ENCODE measurements around the gene CLCNKA.
"Not testable (repeated sequence)": the region's sequence is repeated elsewhere in the genome, so short reads cannot be mapped to it uniquely, and the experiment has no call there.

Gene CLCNKA

DNA sequence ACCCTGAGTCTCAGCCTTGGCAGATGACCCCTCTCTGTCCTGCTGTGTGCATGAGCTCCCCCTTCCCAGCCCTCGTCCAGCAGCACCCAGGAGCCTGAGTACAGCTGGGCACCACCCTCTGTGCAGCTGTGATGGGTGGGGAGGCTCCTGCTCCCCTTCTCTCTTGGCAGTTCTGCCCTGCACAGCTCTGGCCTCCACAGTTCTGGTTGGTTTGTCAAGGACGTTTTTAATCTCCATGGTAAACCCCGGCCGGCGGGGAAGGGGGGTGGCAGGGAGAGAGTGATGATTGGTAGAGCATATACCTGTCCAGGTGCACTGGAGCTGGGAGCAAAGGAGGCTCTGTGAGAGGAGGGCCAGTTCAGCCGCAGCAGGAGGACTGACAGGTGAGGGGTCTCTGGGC, at the start of gene CLCNKA:
CLCNKA (plus strand) TSS at position 356 of the 400 bp plus-strand sequence. CDS start 584 bp downstream, outside the sequence.
- DNase-seq, result no peak

DNA sequence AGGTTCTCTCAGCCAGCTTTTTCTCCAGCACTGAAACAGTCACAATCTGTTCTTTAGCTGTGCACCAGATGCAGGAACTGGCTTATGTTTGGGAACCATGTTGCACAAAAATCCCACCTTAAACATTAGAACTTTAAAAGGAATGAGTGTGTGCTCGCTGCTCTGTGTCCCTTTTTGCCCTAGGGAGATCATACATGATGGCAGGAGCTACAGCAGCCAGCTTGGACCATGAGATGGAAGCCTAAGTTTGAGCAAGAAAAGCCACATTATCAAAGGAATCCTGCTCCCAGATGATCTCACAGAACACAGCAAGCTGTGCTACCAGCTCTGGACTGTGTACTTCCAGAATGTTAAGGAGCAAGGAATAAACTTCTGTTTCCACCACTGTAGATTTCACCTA, 49.4 kb upstream of the CLCNKA start:
- no peak for DNase-seq

DNA sequence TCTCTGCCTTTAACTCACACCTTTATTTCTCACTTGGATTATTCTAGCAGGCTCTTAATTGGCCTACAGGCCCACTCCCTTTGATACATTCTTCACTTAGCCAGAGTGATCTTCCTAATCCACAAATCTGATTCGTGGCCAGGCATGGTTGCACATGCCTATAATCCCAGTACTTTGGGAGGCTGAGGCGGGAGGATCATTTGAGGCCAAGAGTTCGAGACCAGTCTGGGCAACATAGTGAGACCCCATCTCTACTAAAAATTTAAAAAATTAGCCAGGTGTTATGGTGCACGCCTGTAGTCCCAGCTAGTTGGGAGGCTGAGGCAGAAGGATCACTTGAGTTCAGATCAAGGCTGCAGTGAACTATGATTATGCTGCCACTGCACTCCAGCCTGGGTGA, 48.1 kb upstream of the CLCNKA start:
- DNase-seq, result no peak

DNA sequence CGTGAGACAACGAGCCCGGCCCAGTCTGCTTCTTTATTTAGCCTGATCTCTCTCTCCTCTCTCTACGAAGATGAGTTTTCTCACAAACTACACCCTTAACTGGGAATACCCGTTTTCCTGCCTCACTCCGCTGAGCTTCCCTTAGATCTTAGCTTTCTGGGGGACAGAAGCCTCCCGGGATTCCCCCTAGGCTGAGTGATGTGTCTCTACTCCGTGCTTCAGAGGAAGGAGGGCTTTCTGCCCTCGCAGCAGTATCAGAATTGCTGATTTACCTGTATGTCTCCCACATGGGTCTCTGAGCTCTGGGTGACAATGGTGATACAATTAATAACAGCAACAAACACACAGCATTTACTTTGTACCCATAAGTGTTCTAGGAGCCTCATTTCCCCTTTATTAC, 47.0 kb upstream of the CLCNKA start:
- peak in 1 of 2 experiments; percentile 28 for DNase-seq

DNA sequence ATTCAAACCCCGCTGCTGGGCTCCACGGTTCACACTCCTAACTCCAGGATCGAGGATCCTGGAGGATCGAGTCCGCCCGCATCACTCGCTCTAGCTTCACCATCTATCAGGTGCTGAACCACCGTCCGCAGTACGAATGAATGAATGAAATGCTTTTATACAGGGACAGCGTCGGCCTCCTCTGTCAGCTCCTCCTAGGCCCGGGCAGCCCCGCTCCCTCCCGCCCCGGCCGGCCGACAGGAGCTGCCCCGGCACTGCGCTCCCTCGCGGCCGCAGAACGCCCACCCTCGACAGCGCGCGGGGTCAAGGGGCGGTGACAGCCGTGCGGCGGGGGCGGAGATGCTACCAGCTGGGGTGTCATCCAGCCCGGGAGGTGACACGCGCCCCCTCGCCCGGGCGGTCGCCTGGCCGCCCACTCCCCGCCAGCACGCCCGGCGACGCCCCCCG, 46.5 kb upstream of the CLCNKA start:
- peak; percentile 74 to 89 for DNase-seq

DNA sequence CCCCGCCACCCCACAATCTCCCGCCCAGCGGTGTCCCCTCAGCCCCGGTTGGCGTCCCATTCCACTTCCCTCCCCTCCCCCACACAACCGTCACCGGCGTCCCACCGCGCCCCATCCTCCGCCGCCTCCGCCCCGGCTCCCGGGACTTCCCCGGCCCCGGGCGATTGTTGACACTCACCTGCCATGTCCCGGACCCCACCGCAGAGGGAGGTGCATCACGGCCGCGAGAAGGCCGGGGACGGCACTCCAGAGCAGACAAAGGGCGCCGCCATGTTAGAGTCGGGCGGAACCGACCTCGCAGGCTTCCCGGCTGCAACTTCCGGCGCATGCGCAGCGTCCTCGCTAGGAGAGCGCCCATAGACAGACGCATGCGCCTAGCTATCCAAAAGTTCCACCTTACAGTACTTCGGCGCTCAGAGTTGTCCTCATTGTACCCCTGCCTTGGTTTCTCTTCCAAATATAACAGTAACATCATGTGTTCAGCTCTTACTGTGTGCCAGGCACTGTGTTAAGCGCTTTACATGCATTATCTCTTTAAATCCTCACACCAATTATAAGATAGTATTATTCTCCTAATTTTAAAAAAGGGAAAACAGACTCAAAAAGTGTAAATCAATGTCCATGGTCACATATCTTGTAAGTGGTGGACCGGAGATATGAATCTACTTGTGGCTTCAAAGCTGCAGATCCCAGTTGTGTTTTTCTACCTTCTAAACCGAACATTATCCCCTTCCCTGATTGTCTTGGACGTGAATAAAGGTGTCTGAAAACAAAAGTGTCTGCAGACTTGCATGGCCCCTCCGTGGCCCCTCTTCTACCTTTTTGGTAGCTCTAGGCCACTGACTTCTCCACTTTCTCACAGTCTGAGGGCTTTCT, 45.8 kb upstream of the CLCNKA start, which contains the start of gene ZBTB17:
ZBTB17 (minus strand) TSS at position 297 of the 876 bp plus-strand sequence. CDS start 27,606 bp downstream, outside the sequence.
- peak; percentile 96 to 97 for DNase-seq

DNA sequence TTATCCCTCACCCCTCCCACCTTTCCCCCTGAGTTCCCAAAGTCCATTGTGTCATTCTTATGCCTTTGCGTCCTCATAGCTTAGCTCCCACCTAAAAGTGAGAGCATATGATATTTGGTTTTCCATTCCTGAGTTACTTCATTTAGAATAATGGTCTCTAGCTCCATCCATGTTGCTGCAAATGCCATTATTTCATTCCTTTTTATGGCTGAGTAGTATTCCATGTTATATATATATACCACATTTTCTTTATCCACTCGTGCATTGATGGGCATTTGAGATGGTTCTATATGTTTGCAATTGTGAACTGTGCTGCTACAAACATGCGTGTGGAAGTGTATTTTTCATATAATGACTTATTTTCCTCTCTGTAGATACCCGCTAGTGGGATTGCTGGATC, 43.9 kb upstream of the CLCNKA start:
- not testable (repeated sequence) for DNase-seq

DNA sequence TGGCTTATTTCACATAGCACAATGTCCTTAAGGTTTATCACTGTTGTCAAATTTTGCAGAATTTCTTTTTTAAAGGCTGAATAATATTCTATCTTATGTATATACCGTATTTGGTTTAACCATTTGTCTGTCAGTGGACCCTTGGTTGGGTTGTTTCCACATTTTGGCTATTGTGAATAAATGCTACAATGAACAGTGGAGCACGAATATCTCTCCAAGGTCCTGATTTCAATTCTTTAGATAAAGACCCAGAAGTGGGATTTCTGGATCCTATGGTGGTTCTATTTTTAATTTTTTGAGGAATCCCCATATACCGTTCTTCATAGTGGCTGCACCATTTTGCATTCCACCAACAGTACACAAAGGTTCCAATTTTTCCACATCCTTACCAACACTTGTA, 40.2 kb upstream of the CLCNKA start:
- DNase-seq, result no peak

DNA sequence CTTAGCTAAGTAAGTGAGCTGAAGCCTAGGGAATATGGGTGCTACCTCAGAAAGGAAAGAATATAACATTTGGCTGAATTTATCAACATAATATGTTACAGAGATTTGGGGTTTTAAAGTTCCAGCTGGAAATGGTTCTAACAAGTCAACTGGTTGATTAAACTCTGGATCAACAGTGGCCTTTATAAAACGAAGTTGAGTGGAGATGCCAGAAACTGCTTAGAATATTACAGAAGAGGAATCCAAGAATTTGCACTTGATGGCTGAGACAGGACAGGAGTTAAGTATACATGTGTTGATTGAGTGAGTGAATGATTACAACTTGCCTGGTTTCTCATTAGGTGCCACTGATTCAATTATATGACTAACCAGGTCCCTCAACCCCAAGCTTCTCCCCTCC, 38.6 kb upstream of the CLCNKA start:
- DNase-seq, result no peak

DNA sequence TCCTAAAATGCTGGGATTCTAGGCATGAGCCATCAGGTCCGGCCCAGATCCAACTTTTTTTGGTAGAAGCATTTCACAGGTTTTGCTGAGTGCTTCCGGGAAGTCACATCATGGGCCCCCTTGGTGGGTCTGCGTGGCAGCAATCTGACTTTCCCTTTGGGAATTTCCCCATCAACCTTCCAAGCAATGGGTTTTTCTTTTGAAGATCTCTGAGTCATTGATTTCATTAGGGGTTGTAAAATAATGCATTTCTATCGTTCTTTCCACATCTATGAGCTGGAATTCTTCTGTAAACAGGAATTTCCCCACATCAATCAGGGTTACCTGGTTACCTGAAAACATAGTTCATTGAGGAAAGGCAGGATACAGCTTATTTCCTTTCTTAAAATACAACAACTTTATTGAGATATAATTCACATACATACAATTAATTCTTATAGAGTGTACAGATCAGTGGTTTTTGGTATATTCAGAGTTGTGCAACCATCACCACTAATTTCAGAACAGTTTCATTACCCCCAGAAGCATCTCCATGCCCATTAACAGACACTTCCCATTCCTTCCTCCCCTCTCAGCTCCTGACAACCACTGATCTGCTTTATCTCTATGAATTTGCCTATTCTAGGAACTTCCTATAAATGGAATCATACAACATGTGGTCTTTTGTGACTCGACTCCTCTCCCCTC, 36.1 kb upstream of the CLCNKA start:
- no peak for DNase-seq

DNA sequence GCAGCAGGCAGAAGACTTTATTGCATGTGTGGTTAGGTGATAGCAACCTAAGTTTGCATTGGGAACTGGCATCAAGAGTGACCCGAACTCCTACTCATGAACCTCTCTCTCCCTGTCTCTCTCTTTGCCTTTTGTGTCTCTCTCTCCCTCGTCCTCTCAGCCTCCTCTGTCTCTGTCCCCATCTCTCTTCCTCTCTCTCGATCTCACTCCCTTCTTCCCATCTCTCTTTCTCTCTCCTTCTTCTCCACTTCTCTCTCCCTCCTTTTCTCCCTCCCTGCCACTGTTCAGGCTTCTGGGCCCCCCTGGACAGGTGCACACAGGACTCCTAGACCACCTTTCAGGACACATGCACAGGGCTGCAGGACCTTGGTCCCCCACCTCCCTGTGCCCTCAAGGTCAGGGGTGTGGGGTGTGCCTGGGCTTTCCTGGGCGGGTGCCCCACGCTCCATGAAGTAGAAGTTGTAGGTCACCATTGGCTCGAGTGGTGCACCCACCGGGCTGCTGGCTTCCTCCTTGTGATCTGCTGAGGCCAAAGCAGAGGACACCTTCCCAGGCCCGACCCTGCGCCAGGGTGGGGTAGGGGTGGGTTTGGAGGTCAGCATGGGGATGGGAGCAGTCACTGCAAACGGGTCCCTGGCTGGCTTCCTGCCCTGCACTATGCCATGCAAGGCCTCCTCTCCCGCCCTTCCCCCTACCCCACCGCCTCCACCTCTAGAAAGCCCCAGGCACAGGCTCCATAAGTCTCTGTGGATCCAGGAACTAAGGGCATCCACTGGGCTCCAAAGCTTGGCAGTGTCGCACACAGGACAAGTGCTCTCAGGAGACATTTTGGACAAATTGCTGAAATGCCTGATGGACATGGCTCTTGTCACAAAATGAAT, 32.7 kb upstream of the CLCNKA start:
- no peak for DNase-seq

DNA sequence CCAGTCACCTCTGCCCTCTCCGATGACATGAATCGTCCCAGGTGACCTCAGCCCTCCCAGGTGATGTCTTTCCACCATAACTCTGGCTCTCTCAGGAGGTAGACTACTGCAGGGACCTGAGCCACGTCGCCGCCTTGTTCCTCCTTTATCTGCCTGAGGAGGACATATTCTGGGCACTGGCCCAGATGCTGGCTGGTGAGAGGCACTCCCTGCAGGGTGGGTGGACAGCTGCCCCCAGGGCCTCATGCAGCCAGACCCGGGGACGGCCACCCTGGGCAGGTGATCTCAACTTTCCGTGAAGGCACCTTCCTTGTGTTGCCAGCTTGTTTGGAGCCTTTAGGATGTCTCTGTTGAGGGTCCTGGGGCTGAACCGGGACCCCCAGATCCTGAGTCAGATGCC, 32.1 kb upstream of the CLCNKA start:
- no peak for DNase-seq

DNA sequence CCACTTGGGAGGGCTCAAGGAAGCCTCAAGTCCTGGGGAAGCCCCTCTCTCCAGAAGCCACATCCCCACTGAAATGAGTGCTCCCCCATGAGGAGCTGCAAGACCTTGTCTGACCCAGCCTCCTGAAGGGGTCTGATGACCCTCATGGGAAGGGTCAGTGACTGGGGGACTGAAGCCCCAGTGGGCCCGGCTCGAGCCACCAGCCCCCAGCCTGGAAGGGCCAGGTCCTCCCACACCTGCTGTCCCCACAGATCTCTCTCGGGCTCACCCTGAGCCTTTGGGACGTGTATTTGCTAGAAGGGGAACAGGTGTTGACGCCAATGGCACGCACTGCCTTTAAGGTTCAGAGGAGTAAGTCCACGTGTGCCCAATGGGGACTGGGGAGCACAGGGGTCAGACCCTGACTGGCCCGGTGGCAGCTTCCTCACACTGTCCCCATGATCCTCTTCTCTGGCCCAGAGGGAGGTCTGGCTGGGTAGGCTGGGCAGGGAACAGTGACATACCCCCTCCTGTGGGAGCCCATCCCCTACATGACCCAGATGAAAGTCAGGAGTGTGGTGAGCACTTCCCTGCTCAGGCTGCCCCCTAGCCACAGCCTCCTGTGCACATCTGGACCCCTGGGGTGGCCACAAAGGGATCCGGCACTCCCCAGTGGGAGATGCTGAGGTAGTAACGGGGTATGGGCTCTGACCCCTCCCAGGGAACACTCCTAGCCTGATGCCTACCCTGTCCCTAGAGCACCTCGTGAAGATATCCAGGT, 30.2 kb upstream of the CLCNKA start:
- DNase-seq, result no peak

DNA sequence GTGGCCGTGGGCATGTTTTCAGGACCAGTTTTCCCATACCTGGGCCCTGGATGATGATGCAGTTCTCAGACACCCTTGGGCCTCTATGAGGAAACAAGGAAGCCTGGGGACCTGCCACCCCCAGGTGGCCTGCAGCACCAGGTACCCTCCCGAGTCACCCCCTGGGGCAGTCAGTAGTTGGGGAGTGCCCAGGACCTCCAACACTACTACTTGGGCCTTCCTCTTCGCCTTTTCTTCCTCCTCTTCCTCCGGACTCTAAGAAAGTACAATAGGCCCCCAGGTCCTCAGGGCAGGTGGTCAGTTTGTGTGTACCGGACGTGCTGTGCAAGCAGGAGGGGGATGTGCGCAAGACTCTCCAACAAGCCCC, 29.7 kb upstream of the CLCNKA start:
- DNase-seq, result no peak

DNA sequence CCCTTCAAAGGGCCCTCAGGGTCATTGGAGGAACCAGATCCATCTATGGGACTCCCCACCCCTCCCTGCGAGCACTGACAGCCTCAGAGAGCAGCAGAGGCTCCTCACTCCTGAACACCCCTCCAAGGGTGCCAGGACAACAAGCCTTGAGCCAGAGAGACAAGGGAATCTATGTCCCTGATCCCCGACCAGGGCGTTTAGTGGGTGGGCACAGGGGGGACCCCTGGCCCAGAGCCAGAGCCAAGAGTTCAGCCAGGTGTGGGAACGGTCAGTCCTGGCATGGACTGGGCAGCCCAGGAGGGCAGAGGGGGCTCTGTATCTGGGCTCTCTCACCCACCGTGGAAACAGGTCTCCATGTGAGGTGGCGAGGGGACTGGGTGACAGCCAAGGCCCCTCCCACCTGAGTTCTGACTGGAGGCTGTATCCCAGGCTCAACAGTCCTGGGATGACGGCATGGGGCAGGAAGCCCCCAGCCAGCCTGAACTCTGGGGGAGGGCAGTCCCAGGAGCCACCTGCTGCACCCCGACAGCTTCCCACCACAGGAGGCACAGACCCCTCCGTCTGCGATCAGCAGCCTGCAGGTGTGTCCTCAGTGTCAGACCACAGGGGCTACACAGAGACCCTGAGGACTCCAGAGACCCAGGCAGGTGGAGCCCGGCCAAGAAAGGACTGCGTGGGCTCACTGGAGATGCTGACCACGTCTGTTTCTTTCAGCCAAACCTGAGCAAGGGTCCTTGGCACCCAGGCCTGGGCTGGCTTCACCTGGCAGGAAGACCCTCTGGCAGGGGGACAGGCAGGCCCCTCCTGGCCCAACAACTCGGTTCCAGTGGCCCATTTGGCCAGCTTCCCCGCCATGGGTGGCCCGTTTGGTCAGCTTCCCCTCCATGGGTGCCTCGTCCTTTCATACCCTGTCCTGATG, 29.0 kb upstream of the CLCNKA start:
- no peak for DNase-seq

DNA sequence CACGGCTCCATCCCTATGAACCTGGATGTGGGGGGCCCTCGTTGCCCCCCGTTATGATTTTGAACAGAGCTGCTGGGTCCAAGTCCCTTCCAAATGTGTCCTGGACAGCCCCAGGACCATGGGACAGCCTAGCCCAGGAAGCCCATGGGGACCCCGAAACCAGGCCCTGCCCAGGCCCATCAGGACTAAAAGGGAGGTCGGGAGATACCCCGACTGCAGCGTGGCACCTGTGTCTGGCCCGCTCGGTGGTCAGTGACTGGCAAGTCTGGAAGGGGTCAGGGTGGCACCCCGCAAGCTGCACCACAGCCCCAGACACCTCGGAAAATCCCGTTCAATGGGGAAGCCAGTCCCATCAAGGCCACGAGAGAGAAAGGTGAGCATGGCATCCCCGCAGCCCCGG, 28.2 kb upstream of the CLCNKA start:
- DNase-seq, result no peak

DNA sequence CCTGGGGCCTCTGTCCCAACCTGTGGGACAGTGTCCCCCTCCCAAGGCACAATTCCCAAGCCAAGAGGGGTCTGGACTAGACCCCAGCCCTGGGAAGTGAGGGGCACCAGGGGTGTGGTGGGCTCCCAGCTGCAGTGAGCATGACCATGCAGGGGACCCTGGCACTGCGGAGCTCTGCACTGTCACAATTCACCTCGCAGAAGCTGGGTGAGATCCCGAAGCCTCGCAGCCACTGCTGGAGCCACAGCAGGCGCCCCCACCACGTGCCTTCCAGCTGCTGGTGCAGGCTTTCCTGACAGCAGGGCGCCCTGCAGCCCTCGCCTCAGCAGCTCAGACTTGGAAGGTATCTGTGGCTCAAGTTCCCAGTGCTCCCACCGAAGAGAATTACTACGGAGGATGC, 27.8 kb upstream of the CLCNKA start:
- no peak for DNase-seq

DNA sequence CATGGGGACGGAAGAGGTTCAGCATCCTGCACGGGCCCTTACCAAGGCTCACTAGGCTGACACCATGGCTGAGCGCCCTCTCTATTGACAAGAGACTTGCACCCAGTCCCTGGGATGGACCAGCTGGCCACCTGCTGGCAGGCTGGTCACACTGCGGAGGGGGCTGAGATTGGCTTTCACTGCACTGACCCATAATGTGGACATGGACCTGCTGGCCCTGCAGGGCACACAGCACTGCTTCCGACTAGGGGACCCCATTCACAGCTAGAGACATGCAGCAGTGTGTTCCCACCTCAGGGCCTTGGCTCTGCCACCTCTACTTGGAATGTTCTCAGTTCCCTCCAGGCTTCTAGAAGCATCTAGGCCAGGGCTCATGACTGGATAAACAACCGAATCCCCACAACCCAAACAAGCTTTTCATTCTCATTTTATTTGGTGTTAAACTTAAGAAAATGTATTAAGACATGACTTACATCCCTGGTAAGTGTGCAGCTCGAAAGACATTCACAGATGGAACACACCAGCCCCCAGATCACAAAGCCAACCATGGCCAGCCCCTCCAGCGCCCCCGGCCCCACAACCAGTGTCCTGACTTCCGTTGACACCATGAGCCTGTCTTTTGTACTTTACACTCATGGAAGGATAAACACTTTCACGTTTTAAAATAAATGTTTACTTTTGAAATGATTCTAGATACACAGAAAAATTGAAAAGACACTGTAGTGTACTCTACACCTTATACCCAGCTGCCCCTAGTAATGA, 27.1 kb upstream of the CLCNKA start:
- peak; percentile 43 to 46 for DNase-seq

DNA sequence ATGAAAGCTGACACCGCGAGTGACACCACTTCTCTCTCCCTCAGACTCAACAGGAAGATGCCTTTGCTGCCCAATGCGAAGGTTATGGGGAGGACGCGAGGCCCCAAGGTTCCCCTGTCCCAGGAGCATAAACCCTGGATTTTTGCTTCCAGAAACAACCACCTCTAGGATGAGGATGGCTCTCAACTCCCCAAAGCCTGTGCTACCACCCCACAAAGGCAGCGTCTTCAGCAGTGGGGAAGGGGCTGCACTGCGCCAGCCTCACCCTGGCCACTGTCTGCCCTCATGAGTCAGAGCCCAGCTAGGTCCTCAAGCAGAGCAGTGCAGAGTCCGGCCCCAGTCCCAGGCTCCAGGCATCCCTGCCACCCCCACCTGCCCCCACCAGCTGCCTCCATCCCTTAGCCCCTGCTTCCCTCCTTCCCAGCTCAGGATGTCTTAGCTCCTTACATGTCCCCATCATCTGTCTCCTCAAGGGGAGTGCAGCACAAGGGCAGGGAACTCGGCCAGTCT, 24.7 kb upstream of the CLCNKA start:
- DNase-seq, result no peak

DNA sequence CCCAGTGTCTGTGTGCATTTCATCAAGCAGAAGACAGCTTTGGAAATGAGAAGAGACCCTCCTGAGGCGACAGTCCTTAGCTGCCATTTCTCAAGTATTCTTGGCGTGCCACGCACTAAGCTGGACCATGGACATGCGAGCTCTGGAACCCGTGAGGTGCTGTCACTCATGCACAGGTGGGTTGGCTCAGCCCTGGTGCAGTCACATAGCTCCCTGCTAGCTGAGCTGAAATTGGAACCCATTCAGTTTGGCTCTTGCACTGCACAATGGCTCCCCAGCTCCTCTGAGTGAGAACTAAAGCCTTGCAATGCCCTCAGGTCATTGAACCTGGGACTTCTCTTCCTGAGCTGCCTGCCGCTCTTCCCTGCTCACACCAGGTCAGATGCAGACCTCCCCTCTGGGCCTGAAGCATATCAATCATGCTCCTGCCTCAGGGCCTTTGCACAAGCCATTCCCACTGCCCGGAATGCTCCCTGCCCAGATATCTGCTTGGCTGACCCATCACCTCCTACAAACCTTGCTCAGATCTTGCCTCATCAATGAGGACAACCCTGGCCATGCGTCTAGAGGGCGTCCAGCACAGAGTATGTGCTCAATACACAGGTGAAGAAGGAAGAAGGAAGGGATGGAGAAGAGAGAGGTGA, 24.1 kb upstream of the CLCNKA start:
- no peak for DNase-seq
